BLaER1 treated with 17β-estradiol and CSF1 and Interleukin-3, amounts not matched to agents 10 nM and 100 nM (cell line): ENCODE measurements around the gene BHLHA15.

ENCODE experiments used
- H3K27ac ChIP-seq, 11 experiments: shearing (Covaris generic); formaldehyde crosslinking; 2 replicates each; pipeline ENCODE4 v1.8.1; 2022
- H3K27me3 ChIP-seq, 11 experiments: shearing (Covaris generic); formaldehyde crosslinking; 2 replicates each; pipeline ENCODE4 v1.8.1; 2022
- H3K36me3 ChIP-seq, 11 experiments: shearing (Covaris generic); formaldehyde crosslinking; 2 replicates each; pipeline ENCODE4 v1.8.1; 2022
- H3K4me1 ChIP-seq, 10 experiments: shearing (Covaris generic); formaldehyde crosslinking; 2 replicates each; pipeline ENCODE4 v1.8.1; 2022
- H3K4me2 ChIP-seq, 11 experiments: shearing (Covaris generic); formaldehyde crosslinking; 2 replicates each; pipeline ENCODE4 v1.8.1; 2022
- H3K4me3 ChIP-seq, 10 experiments: shearing (Covaris generic); formaldehyde crosslinking; 2 replicates each; pipeline ENCODE4 v1.8.1; 2022
- H3K9ac ChIP-seq, 11 experiments: shearing (Covaris generic); formaldehyde crosslinking; 2 replicates each; pipeline ENCODE4 v1.8.1; 2022
- H3K9me3 ChIP-seq, 11 experiments: shearing (Covaris generic); formaldehyde crosslinking; replicated peaks in 1 of 11; 2 replicates each; pipeline ENCODE4 v1.8.1; 2022
- H4K20me1 ChIP-seq, 11 experiments: shearing (Covaris generic); formaldehyde crosslinking; 2 replicates each; pipeline ENCODE4 v1.8.1; 2022
- Cebpa-rat ChIP-seq, 11 experiments: shearing (Covaris generic); IDR thresholded peaks; 2 replicates each; pipeline ENCODE4 v1.8.1; 2022

Gene BHLHA15

DNA sequence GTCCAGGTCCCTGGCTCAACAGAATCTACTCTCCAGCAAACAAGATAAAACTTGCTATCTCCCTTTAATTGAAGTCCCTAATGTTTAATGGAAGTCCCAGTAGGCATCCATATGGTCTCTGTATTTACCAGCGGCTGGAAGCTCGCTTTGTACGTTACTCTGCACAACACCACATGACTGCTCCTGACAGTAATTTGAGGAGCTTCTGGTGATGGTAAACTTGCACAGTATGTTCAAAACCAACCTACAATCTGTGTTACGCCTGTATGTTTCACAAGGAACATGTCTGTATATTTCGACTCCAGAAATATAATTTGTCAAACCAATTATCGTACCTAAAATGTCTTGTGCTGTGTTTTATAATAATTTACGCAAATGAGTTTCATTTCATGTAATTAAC, 45.2 kb downstream of the BHLHA15 start:
- H3K9me3 ChIP-seq: peaks cover 0 to 10% (median 8%) of the 10 kb centered on the region in 11 experiments; a peak in 17 of 22 replicates

GRCh38 chr7:98257701-98258100, 46.5 kb downstream of the BHLHA15 start:
- no peaks in the 10 kb centered on the region for H3K27me3 ChIP-seq
- no peak overlapping the region for H3K4me2 ChIP-seq
- H3K4me3 ChIP-seq: no peak overlapping the region
- H3K9me3 ChIP-seq: peaks cover 0 to 17% (median 15%) of the 10 kb centered on the region in 11 experiments; a peak in 17 of 22 replicates
- no peak for TF ChIP-seq Cebpa-rat (IDR thresholded peaks at IDR 0.05)
- peaks cover 11 to 34% (median 22%) of the 10 kb centered on the region in 10 experiments for H3K4me1 ChIP-seq
- H3K36me3 ChIP-seq: peaks cover 29 to 75% (median 53%) of the 10 kb centered on the region in 11 experiments
- peaks cover 0 to 25% (median 0%) of the 10 kb centered on the region in 11 experiments; a peak in 9 of 22 replicates for H4K20me1 ChIP-seq
- no peak overlapping the region for H3K27ac ChIP-seq
- H3K9ac ChIP-seq: no peak overlapping the region

More for the DNA sequence above, 45.2 kb downstream of the BHLHA15 start:
- Histone ChIP-seq H3K27ac (no peak overlapping the region), H4K20me1 (peaks cover 0 to 25% (median 0%) of the 10 kb centered on the region in 11 experiments; a peak in 9 of 22 replicates), H3K4me3 (no peak overlapping the region), H3K27me3 (no peaks in the 10 kb centered on the region), H3K4me1 (peaks cover 17 to 38% (median 26%) of the 10 kb centered on the region in 10 experiments), H3K4me2 (no peak overlapping the region), H3K36me3 (peaks cover 25 to 65% (median 48%) of the 10 kb centered on the region in 11 experiments), H3K9ac (no peak overlapping the region)
- TF ChIP-seq Cebpa-rat (IDR thresholded peaks at IDR 0.05): no peak
